H9 (cell line): ENCODE data around the gene GALNT10. TPM values are rescaled to one million over a fixed set of nuclear protein-coding genes. Genes with fewer than 3 reads are reported as not detected.

Experiments
- DNase-seq: peaks from one replicate; pipeline ENCODE4 v3.0.0-alpha.2; 2017
- H2AFZ ChIP-seq: one replicate; pipeline ENCODE4 v1.6.1; 2013; ENCODE audit warnings: mild to moderate bottlenecking, low read length, control low read depth, moderate library complexity
- H2AK5ac ChIP-seq: 2 replicates; pipeline ENCODE4 v1.6.1; 2013; ENCODE audit warnings: low read length, control low read depth, mixed read lengths; ENCODE audit not compliant: insufficient read length
- H2BK120ac ChIP-seq: one replicate; pipeline ENCODE4 v1.6.1; 2013; ENCODE audit warnings: low read depth, mild to moderate bottlenecking, low read length, control low read depth, inconsistent platforms; ENCODE audit not compliant: poor library complexity, severe bottlenecking
- H2BK12ac ChIP-seq: 2 replicates; pipeline ENCODE4 v1.6.1; 2013; ENCODE audit warnings: low read length, control low read depth, mixed read lengths, low read depth; ENCODE audit not compliant: insufficient read length
- H2BK15ac ChIP-seq: 2 replicates; pipeline ENCODE4 v1.6.1; 2013; ENCODE audit warnings: low read depth, low read length, control low read depth
- H2BK20ac ChIP-seq: one replicate; pipeline ENCODE4 v1.6.1; 2013; ENCODE audit warnings: low read depth, mild to moderate bottlenecking, low read length, control low read depth, inconsistent platforms; ENCODE audit not compliant: poor library complexity, severe bottlenecking
- H2BK5ac ChIP-seq: 2 replicates; pipeline ENCODE4 v1.6.1; 2013; ENCODE audit warnings: low read length, control low read depth, mixed read lengths; ENCODE audit not compliant: insufficient read length
- H3K14ac ChIP-seq: 2 replicates; pipeline ENCODE4 v1.6.1; 2013; ENCODE audit warnings: low read length, control low read depth; ENCODE audit not compliant: insufficient read depth
- H3K18ac ChIP-seq: 2 replicates; pipeline ENCODE4 v1.6.1; 2013; ENCODE audit warnings: low read depth, mild to moderate bottlenecking, mixed read lengths, low read length, control low read depth; ENCODE audit not compliant: insufficient read length
- H3K23ac ChIP-seq: 2 replicates; pipeline ENCODE4 v1.6.1; 2013; ENCODE audit warnings: low read length, control low read depth, mixed read lengths, low read depth; ENCODE audit not compliant: insufficient read length
- H3K23me2 ChIP-seq: 2 replicates; pipeline ENCODE4 v1.6.1; 2013; ENCODE audit warnings: low read depth, mild to moderate bottlenecking, mixed read lengths, low read length, control low read depth; ENCODE audit not compliant: insufficient read length, poor library complexity, severe bottlenecking
- H3K27ac ChIP-seq: 2 replicates; pipeline ENCODE4 v1.5.1; 2013; ENCODE audit warnings: low read length, control low read depth, mixed read lengths, low read depth; ENCODE audit not compliant: insufficient read length
- H3K27me3 ChIP-seq: 2 replicates; pipeline ENCODE4 v1.6.1; 2013; ENCODE audit warnings: low read length, control low read depth, inconsistent platforms; ENCODE audit not compliant: insufficient read depth
- H3K4ac ChIP-seq: 2 replicates; pipeline ENCODE4 v1.6.1; 2013; ENCODE audit warnings: low read depth, mild to moderate bottlenecking, control low read depth, inconsistent platforms, low read length, moderate library complexity
- H3K4me1 ChIP-seq: 2 replicates; pipeline ENCODE4 v1.6.1; 2013; ENCODE audit warnings: low read length, control low read depth, inconsistent platforms; ENCODE audit not compliant: insufficient read depth
- H3K4me2 ChIP-seq: 2 replicates; pipeline ENCODE4 v1.6.1; 2013; ENCODE audit warnings: low read length, control low read depth, mixed read lengths; ENCODE audit not compliant: insufficient read length, insufficient read depth
- H3K56ac ChIP-seq: 2 replicates; pipeline ENCODE4 v1.6.1; 2013; ENCODE audit warnings: low read depth, mild to moderate bottlenecking, mixed read lengths, low read length, control low read depth; ENCODE audit not compliant: insufficient read length
- H3K79me1 ChIP-seq: 2 replicates; pipeline ENCODE4 v1.6.1; 2013; ENCODE audit warnings: low read depth, mild to moderate bottlenecking, moderate library complexity, low read length, control low read depth, inconsistent platforms; ENCODE audit not compliant: insufficient read depth, poor library complexity, severe bottlenecking
- H3K79me2 ChIP-seq: 2 replicates; pipeline ENCODE4 v1.6.1; 2013; ENCODE audit warnings: low read length, control low read depth, inconsistent platforms; ENCODE audit not compliant: insufficient read depth
- H3K9ac ChIP-seq: 2 replicates; pipeline ENCODE4 v1.6.1; 2013; ENCODE audit warnings: low read length, control low read depth, mixed read lengths; ENCODE audit not compliant: insufficient read length; ENCODE audit errors: extremely low read depth
- H3K9me3 ChIP-seq: one replicate; pipeline ENCODE4 v1.6.1; 2013; ENCODE audit warnings: low read depth, low read length, inconsistent platforms; ENCODE audit not compliant: control insufficient read depth
- H3T11ph ChIP-seq: one replicate; pipeline ENCODE4 v1.6.1; 2013; ENCODE audit warnings: mild to moderate bottlenecking, low read length, control low read depth, inconsistent platforms
- H4K20me1 ChIP-seq: one replicate; pipeline ENCODE4 v1.6.1; 2013; ENCODE audit not compliant: control insufficient read depth, insufficient read length, insufficient read depth
- H4K5ac ChIP-seq: 2 replicates; pipeline ENCODE4 v1.6.1; 2013; ENCODE audit warnings: low read depth, mild to moderate bottlenecking, mixed read lengths, low read length, control low read depth; ENCODE audit not compliant: insufficient read length
- H4K8ac ChIP-seq: replicated peaks from 2 replicates; pipeline ENCODE4 v1.6.1; 2013; ENCODE audit warnings: low read length, control low read depth, mixed read lengths, low read depth; ENCODE audit not compliant: insufficient read length
- H4K91ac ChIP-seq: 2 replicates; pipeline ENCODE4 v1.6.1; 2013; ENCODE audit warnings: low read depth, mild to moderate bottlenecking, moderate library complexity, mixed read lengths, low read length, control low read depth; ENCODE audit not compliant: insufficient read length
- H3K27ac Mint-ChIP-seq, 3 experiments: 2 replicates in 2 of 3; 3 replicates in 1 of 3; pipeline ENCODE4 v1.8.0; 2020 to 2021; ENCODE audit warnings: mixed read lengths in 3 of 3, mild to moderate bottlenecking in 1 of 3, moderate library complexity in 1 of 3
- H3K27me3 Mint-ChIP-seq: 2 replicates; pipeline ENCODE4 v1.8.0; 2021; ENCODE audit warnings: low read depth, mild to moderate bottlenecking, moderate library complexity, mixed read lengths
- H3K36me3 Mint-ChIP-seq, 3 experiments: 2 replicates in 2 of 3; 3 replicates in 1 of 3; pipeline ENCODE4 v1.8.0; 2020 to 2021; ENCODE audit warnings: low read depth in 3 of 3, mixed read lengths in 3 of 3; ENCODE audit not compliant: insufficient read depth in 1 of 3
- H3K4me1 Mint-ChIP-seq, 2 experiments: 2 replicates each; pipeline ENCODE4 v1.8.0; 2020; ENCODE audit warnings: mixed read lengths in 2 of 2
- H3K4me3 Mint-ChIP-seq, 2 experiments: 2 replicates in 1 of 2; 3 replicates in 1 of 2; pipeline ENCODE4 v1.8.0; 2020 to 2021; ENCODE audit warnings: mild to moderate bottlenecking in 2 of 2, mixed read lengths in 2 of 2, moderate library complexity in 1 of 2
- H3K9me3 Mint-ChIP-seq, 2 experiments: 2 replicates in 1 of 2; 3 replicates in 1 of 2; pipeline ENCODE4 v1.8.0; 2020; ENCODE audit warnings: mild to moderate bottlenecking in 2 of 2, mixed read lengths in 2 of 2, moderate library complexity in 1 of 2
- CTCF ChIP-seq: fragments of 200-600 bp; sonication (generic); conservative IDR thresholded peaks from 3 replicates; pipeline ENCODE4 v1.8.0; 2021; ENCODE audit warnings: antibody characterized with exemption, mild to moderate bottlenecking
- total RNA-seq: library from RNA; stranded (reverse); gene quantifications from 2 replicates; pipeline ENCODE4 v1.2.1, GENCODE V29; 2021

The GALNT10 gene
- total RNA-seq, 1 experiment from 2014 or later: 15.4 TPM

- no peaks in the 10 kb centered on the region for H3K9me3 Mint-ChIP-seq
- Histone ChIP-seq H3T11ph (no peak overlapping the region), H3K18ac (no peak overlapping the region), H3K23me2 (no peaks in the 10 kb centered on the region), H3K4me1 (no peaks in the 10 kb centered on the region), H2BK12ac (no peak overlapping the region), H3K4me2 (no peak overlapping the region), H2BK15ac (no peak overlapping the region), H3K56ac (no peak overlapping the region), H3K27me3 (no peaks in the 10 kb centered on the region), H2BK20ac (no peak overlapping the region), H3K9me3 (no peaks in the 10 kb centered on the region), H4K5ac (no peak overlapping the region), H3K23ac (no peak overlapping the region), H2BK120ac (no peak overlapping the region), H3K9ac (no peak overlapping the region), H3K79me1 (no peaks in the 10 kb centered on the region), H2BK5ac (no peak overlapping the region), H4K91ac (no peak overlapping the region), H2AK5ac (no peak overlapping the region), H3K79me2 (no peaks in the 10 kb centered on the region), H4K8ac (no peak overlapping the region), H3K4ac (no peak overlapping the region), H4K20me1 (no peaks in the 10 kb centered on the region), H3K27ac (no peak overlapping the region), H2AFZ (no peak overlapping the region), H3K14ac (no peak overlapping the region)
- H3K4me3 Mint-ChIP-seq: no peak overlapping the region
- H3K4me1 Mint-ChIP-seq: peaks cover 0 to 6% of the 10 kb centered on the region in 2 experiments
- H3K36me3 Mint-ChIP-seq: no peaks in the 10 kb centered on the region; a peak in 2 of 7 replicates
- no peak for DNase-seq
- H3K27ac Mint-ChIP-seq: no peak overlapping the region
- H3K27me3 Mint-ChIP-seq: no peaks in the 10 kb centered on the region
- no peak for TF ChIP-seq CTCF
Measured at GRCh38 chr5:154410008-154410407, 219.5 kb downstream of the GALNT10 start.
